Glomerular visceral epithelial cell (primary cell): ENCODE measurements around the gene TNS1.
A peak's percentile ranks its signal among the peaks of the same experiment; 100 is the strongest.
"Not testable (repeated sequence)": the region's sequence is repeated elsewhere in the genome, so short reads cannot be mapped to it uniquely, and the experiment has no call there.

ENCODE experiments used
- DNase-seq: peaks from one replicate; pipeline ENCODE4 v3.0.0-alpha.2; 2016; ENCODE audit errors: extremely low spot score

Gene TNS1

DNA sequence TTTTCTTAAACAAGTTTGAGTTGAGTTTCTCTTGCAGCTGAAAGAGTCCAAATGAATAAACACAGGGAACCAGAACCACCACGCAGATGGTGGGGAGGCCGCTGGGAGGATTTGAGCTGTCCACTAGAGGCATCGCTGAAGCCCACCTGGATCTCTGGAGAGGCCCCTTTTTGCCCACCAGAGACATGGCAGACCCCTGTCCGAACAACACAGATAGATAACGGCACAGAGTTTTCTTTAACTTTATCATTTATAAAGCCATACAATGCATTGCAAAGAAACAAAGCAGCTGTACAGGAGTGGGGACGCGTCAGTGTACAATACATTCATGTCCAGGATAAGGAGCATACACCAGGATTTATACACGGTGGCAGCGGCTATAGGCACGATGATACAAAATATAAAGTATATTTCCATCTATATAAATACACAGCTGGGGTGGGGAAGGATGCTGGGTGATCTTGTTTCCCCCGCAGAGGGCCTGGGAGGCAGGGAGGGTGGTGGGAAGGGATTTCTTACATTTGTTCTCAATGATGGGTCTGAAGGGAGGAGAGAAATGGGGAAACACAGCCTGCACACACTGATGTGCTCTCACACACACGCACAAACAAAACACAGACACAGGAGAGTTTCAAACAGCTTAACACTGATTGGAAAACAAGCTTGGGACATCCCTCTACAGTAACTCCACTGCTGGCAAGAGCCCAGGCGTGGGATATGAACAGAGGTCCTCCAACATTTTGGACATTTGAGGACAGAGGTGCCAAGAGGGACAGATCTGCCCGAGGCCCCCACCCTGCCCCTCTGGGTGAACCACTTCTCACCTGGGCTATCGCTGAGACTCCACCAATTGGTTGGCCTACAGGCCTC is 203.0 kb downstream of the TNS1 start:
- no peak for DNase-seq

DNA sequence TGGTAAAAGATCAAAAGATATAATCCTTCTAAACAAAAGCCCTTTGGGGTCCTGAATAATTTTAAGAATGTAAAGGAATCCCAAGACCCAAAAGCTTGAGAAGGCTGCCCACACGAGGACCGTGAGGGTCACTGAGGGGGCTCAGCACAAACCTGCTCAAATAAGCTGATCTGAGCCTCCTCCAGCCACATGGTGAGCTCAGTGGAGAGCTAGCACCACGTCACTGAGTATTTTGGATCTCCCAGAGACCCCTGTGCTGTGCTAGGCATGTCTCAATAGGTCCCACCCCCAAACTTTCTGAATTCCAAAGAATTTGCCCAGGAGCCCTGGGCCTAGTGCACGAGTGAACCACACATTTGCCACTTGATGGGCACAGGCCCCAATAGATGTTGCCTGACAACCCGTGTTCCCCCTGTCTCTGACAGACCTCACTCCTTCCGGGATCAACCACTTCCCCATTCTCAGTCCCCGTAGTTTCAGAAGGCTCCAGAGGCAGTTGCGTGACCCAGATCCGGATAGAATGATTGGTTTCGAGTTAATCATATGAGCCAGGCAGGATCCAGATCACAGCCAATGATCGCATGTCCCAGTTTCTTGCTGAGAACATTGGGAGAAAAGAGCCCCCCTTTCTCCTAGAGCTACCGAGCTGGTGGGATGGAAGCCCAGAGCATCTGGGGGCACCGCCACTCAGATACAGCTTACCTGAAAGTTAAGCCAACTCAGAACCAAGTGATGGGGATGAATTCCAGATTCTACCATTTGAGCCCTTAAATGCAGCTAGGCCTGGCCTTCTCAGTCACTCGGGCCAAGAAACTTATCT is 203.8 kb downstream of the TNS1 start:
- DNase-seq = no peak

DNA sequence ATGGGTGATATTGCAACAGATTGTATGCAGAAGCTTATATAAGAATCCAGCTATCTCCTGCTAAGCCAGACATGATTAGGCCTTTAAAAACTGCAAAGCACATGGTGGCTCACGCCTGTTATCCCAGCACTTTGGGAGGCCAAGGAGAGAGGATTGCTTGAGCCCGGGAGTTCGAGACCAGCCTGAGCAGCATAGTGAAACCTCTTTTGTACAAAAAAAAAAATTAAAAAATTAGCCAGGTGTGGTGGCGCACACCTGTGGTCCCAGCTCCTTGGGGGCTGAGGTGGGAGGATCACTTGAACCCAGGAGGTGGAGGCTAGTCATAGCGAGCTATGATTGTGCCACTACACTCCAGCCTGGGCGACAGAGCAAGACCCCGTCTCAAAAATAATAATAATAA is 204.6 kb downstream of the TNS1 start:
- DNase-seq = no peak

DNA sequence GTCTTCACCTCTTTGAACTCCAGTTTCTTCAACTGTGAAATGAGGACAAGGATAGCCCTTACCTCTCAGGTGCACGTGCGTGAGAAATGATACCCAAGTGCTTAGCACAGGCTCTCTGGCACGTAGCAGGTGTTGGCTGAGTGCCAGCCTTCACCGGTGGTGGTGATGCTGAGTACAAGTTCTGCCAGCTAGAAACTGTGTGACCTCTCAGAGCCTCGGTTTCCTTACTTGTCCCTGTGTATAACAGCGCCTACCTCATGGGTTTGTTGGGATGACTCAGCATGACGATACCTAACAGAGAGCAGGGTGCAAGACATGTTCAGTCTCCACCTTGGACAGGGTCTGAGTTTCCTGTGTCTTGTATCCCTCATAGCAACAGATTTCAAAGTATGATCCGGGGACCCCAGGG is 205.1 kb downstream of the TNS1 start:
- DNase-seq = no peak

DNA sequence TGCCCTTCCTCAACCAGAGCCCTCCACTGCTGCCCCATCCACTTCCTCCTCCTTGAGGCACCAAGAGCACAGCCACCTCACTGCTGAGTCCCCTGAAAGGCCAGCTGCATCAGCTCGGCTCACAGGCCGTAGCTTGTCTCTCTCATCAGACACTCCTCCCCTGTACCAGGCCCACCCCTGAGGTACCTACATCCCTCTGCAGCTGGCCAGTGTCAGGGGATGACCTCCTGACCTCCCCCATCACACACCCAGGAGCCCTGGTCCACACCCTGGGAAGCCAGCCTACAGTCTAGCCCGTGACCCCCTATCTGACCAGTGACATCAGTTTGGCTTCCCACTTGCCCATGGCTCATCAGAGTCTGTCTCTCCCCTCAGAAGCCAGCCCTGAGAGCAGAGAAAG is 205.6 kb downstream of the TNS1 start:
- DNase-seq = no peak

DNA sequence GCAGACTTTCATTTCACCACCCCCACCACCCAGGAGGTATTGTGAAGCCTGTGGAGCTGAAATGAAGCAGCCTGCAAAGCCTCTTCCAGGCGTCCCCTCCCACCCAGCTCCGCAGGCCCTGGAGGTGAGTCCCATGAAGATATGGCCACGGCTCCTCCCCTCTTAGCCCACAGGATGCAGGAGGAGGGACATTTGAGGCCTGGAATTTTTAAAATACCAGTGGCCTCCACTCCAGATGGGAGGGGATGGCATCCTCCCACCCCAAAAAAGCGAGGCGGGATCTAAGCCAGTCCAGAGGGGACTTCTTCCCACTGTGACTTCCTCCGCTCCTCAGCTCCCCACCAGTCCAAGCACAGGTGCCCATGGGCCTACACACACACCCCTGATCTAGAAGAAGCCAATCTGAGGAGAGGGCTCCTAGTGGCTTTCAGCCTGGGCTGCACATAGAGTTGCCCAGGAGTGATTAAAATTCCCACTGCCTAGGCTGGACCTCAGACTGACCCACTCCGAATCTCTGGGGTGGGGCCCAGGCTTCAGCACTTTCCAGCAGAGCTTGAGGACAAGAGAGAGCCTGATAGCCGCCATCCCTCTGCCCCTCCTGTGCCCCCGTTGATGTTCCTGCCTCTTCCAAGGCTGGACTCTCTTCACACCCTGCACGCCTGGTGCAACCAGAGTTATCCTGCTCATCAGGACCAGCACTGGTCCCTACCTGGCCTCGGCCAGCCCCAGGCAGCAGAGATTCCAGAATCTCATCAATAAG is 206.9 kb downstream of the TNS1 start:
- no peak for DNase-seq

DNA sequence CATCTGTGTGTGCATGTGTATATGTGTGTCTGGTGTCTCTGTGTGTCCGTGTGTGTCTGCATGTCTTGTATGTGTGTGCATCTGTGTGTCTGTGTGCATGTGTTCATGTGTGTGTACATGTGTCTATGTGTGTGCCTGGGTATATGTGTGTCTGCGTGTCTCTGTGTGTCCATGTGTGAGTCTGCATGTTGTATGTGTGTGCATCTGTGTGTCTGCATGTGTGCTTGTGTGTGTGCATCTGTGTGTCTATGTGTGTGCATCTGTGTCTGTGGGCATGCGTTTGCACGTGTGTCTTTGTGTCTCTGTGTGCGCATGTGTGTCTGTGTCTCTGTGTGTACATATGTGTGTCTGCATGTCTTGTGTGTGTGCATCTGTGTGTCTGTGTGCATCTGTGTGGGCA is 207.7 kb downstream of the TNS1 start:
- DNase-seq = no peak

DNA sequence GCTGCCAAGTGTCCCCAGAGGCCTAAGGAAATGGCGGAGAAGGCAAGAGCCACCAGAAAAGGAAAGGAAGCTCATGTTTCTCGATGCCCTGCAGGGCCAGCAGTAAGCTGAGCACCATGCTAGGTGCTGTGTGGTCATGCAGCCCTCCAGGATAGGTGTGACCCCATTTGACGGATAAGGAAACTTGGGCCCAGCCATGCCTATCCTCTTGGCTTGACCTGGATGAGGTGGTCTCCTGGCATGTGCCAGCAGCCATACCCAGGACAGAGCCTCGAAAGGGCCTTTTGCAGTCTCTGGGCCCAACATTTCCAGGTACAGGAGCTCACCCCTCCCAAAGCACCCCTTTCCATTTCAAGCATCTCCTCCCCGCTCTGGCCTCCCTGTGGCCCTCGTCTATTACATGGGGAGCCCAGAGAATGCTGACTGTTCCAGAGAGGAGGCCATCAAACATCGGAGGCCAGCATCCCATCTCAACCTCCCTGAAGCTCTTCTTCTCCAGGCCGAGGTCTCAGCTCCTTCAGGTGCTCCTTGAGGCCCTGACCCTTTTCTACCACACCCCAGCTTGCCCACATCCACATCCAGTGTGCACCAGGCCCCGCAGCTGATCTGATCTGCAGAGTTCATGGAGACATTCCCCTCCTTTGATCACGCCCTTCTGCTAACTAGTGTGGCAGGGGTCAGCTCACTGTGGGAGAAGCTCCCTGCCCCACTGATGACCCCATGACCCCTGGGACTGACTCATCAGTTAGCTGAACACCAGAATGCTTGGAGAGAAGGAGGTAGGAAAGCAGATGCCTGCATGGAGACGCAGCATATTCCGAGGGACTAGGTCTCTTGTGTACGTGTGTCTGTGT is 208.4 kb downstream of the TNS1 start:
- DNase-seq = no peak

DNA sequence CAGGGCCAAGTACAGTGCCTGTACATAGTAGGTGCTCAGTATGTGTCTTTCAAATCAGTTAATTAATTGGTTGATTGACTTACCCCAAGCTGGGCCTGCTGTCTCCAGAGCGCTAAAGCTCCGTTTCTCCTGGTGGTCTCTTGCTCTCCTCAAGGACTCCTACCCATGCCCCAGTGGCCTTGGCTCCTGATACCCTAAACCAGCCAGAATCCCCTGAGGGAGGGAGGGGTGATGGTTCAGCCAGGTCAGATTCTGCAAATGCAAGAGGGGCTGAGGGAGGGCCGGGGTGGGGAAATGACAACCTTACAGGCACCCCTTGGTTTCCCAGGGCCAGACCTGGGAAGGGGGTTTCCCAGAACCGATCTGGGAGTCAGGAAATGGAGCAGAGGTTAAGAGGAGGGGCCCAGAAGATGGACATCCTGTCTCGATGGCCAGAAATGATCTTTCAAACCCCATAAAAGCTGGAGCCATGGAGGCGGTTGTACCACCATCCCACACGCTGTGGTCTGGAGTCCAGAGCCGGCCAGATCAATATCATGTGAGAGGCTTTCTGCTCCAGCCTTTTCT is 209.1 kb downstream of the TNS1 start:
- no peak for DNase-seq

DNA sequence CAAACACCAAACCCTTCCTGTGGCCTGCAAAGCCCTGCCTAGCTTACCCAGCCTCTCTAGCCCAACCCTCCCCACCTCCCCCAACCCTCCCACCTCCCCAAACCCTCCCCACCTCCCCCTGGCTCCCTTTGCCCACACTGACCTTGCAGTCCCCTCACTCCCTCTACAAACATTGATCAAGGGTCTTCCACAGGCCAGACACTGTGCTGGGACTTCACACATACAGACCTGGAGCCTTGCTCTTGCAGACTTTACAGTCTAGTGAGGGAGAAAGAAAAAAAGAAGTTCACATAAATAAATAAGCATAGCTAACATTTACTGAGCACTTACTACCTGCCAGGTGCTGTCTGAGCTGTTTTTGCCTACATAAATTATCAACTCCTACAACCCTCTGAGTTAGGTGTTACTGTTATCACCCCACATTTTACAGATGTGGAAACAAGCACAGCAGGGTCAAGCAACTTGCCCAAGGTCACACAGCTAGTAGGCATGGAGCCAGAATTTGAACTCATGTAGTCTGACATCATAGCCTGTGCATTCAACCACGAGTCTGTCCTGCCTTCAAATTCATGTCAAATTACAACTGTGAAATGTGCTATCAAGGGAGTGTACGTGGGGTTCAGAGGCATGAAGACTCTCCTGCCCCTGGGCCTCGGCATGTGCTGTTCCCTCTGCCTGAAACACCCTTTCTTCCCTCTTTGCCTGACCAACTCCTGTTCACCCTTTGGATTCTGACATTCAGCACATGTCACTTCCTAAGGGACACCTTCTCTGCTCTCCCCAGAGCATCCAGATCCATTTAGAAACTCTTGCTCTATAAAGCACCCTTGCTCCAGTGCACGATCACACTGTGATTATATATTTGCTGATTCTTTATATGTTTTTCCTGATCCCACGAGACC is 209.9 kb downstream of the TNS1 start:
- DNase-seq = no peak

DNA sequence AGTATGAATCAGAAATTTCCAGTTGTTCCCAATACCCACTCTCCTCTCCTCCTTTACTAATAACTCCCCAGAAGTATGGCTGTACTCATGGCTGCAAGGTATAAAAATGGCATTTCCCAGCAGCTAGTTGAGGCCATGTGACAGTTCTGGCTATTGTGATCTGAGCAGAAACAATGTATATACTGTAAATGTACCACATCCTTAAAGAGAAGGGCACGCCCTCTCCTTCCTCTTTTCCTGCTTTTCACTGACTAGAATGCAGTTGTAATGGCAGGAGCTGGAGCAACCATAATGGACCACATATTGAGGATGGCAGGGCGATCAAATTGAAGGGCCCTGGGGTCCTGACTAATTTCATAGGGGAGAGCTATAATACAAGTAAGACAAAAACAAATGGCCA is 211.2 kb downstream of the TNS1 start:
- no peak for DNase-seq

DNA sequence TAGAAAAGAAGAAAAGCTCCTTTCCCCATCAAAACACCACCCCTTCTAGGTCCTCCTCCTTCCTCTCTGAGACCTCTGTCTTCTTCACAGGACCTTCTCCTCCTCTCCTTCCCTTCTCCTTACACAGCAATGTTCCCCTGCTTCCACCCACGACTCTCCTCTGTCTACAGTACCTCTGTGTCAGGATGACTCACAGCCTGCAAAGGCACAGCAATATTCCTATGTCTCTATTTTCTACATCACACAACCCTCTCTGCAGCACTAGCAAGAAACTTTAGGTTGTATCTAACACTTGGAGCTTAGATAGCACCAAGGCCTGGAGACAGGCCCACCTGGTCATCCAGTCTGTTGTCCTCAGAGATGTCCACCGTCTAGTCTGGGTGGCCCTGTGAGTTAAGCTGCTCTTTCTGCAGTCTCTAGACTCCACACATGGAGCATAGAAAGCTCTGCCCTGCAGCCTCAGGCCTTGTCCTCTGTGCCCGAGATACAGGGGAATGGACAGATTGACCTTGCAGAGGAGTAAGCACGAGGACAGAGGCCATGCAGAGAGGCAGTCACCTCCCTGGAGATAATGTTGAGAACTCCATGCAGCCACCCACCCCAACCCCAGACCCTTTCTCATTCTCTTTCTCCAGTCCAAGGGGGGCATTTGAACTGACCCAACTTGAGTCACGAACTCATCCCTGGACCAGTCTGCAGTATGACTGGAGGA is 212.0 kb downstream of the TNS1 start:
- DNase-seq = peak; percentile 40

DNA sequence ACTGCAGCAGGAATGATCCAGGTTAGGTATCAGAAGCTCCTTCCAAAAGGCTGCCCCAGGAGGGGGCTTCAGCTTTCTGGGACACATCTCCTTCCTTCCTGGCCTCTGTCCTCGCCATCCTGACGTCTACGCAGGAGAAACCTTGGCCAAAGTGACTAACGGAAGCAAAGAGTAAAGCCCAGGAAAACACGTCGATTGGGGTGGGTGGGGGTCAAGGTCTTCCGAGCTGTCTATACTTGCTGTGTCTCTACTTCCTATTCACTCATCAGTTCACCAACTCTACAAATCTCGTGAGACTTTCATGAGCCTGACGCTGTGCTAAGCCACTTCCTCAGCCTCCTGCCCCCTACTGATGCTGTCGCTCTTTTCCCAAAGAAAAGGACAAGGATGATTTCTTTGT is 212.6 kb downstream of the TNS1 start:
- no peak for DNase-seq

DNA sequence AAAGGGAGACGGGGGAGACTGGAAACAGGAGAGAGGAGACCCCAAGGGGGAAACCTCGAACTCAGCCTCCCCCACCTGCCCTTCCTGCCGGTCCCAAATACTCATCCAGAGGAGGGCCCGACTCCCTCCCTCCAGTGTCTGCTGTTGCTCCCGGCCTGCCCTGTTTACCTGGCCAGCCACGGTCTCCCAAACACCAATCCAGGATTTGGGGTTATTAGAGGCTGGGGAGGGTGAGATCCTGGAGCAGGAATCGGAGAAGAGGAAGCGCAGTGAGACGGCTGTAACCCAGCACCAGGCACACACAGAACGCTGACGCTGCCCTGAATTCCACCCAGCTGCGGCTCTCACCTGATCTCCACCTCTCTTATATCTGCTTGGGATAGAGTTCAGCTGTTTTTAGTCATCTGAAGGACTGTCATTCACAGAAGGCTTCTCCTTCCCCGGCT is 213.0 kb downstream of the TNS1 start:
- no peak for DNase-seq

DNA sequence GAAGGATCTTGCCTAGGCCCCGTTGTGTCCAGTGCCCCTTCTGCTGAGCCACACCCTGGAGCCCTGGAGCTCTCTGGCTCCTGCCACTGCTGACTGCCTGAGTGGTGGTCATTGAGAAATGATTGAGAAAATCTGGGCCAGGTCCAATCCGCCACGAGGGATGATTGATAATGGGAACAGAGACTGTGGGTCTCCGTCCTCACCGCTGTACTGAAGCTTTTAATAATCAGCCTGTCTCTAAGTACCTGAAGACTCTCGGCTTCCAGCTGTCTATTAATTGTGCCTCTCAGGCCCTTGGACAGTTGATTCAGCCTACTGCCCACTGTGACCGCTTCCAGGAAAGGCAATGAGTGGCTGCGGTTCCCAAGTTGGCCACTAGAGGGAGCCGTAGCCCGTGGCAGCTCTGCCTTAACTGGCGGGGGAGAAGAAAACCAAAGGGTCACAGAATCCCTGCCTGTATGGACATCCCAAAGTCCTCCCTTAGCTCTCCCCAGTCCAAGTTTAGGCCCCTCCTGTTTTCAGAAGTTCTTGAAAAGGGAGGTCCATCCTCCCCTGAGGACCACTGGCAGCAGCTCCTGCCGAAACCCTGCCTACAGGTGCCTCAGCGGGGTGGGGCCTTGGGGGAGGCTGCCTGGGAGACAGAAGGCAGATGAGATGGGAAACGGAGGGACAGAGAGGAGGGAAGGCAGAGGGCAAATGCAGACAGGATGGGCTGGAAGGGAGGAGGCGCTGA is 213.6 kb downstream of the TNS1 start:
- peak; percentile 80 for DNase-seq

DNA sequence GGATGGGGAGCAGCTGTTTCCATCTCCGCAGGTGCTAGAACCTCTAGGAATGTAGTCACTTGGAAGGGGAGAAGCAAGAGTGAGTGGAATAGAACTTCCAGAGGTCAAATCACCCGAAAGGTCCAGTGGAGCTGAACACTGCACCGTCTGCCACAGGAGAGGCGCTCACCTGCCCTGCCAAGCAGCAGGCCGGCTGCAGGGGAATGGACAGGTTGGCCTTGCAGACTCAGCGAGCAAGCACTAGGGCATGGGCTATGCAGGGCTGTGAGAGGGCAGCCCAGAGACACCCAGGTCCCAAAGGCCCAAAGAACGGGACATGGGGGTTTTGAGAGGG is 214.2 kb downstream of the TNS1 start:
- DNase-seq = no peak

DNA sequence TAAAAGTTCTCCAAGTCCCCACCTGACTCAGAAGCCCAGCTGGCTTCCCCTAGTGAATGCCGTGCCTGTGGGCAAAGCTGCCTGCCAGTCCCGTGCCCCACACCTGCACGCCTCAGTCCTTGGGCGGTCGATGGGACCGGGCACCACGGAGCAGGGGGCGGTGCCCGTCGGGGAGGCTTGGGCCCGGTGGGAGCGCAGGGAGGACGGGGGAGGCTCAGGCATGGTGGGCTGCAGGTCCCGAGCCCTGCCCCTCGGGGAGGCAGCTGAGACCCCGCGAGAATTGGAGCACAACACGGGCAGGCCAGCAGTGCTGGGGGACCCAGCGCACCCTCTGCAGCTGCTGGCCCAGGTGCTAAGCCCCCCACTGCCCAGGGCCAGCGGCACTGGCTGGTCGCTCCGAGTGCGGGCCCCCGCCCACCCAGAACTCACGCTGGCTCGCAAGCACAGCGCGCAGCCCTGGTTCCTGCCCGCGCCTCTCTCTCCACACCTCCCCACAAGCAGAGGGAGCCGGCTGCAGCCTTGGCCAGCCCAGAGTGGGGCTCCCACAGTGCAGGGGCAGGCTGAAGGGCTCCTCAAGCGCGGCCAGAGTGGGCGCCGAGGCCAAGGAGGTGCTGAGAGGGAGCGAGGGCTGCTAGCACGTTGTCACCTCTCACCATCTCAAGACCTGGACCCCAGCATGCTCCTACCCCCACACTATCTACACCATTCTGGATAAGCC is 215.5 kb downstream of the TNS1 start:
- no peak for DNase-seq

DNA sequence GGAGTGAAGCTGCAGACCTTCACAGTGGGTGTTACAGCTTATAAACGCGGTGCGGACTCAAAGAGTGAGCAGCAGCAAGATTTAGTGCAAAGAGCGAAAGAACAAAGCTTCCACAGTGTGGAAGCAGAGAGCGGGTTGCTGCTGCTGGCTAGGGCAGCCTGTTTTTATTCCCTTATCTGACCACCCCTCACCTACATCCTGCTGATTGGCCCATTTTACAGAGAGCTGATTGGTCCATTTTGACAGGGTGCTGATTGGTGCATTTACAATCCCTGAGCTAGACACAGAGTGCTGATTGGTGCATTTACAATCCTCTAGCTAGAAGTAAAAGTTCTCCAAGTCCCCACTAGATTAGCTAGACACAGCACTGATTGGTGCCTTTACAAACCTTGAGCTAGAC is 216.2 kb downstream of the TNS1 start:
- DNase-seq = not testable (repeated sequence)
